ENCODE data around the gene OR10H1.
"Not testable (repeated sequence)": the region's sequence is repeated elsewhere in the genome, so short reads cannot be mapped to it uniquely, and the experiment has no call there.

The OR10H1 gene

DNA sequence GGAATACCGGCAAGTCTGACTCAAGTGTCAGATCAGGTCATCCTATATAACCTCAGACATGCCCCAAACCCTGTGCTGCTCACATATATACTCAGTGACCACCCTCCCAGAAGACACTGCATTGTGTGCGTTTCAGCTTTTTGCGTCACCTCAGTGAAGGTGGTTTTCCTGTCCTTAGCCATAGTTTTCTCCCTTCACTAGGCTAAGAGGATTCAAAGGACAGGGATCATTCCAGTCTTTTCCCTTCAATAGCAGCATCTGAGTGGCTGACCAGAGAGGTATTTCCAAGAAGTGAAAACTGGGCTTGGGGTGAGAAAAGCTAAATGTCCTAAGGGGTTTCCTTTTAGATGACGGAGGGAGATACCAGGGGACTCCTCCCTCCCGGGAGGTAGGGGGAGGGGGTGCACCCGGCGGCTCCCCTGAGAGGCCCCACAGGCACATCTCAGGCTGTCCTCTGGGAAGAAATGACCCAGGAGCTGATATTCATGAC, 12.7 kb upstream of the OR10H1 start:
- no peak for DNase-seq

DNA sequence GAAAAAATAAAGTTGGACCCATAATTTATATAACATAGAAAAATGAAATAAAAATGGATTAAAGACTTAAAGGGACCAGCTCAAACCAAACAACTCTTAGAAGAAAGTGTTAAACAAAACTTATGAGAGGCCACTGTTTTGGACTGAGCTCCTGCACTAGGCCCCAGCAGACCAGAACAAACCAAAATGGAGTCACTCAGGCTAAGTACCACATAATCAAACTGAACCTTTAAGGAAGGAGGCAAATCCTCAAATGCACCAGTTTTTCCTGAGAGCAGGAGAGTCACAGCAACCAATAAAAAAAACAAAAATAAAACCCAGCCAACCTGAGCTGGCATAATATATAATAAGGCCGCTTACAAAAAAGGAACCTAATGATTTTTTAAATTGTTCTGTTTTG, 10.3 kb upstream of the OR10H1 start:
- no peak for DNase-seq

DNA sequence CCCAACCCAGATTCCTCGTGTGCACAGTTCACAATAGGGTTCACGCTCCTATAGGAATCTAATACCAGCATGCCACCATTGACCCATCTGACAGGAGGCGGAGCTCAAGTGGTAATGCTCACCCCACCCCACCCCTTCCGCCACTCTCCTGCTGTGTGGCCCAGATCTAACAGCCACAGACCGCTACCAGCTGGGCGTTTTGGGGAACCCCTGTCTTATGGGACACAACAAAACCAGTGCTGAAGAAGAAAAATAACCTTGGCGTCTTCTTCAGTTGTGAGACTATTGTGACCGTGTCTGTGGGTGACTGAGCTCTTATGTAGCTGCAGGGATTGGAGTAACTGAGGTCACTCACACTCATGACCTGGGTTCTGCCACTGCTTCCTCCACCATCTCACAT, 5.2 kb upstream of the OR10H1 start:
- no peak for DNase-seq

DNA sequence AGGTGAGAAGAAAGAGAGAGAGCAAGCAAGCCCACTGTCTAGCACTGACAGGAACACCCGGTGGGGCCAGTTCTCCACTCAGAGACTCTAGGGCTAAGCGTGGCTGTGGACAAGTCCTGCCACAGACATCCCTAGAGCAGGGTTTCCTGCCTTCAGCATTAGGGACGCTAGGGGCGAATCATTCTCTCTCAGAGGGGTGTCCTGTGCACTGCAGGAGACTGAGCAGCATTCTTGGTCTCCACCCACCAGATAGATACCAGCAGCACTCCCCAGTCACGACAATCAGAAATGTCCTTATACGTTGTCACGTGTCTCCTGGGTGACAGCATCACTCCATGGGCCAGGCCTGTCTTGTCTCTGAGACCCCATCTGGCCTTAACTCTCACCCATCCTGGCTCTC, 1.5 kb downstream of the OR10H1 start:
- no peak for DNase-seq

DNA sequence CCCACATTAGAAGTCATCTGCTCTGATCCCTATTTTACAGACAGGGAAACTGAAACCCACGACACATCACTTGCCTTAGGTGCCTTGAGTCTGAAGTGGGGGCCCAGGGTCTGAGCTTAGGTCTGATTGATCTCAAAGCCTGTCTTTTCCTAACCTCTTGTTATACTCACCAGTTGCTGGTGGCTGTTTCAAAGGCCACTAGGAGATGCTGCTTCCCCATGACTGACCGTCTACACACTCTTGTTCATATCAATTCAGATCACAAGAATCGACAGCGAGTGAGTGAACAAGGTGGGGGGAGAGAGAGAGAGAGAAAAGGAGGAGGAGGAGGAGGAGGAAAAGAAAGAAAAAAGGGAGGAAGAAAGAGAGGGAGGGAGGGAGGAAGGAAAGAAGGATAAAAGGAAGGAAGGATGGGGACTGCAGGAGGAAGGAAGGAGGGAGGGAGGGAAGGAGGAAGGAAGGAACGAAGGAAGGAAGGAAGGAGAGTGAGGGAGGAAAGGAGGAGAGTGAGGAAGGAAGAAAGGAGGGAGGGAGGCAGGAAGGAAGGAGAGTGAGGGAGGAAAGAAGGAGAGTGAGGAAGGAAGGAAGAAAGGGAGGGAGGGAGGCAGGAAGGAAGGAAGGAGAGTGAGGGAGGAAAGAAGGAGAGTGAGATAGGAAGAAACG, 3.3 kb downstream of the OR10H1 start:
- no peak for DNase-seq

DNA sequence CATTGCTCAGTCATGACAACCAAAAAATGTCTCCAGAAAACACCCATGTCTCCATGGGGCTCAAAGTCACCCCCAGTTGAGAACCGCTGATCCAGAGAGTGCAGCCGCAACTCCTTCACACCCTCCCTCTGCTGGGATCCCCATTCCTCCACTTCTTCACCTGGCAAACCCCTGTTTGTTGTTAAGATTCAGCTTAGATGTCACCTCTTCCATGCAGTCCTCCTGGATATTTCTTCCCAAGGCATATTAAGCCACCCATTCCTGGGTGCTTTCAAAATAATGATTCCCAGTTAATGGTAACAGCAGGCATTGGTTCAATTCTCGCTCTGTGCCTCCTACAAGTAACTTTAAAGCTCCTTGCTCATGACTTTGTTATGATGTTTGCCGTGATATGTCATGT, 4.0 kb downstream of the OR10H1 start:
- DNase-seq = no peak

DNA sequence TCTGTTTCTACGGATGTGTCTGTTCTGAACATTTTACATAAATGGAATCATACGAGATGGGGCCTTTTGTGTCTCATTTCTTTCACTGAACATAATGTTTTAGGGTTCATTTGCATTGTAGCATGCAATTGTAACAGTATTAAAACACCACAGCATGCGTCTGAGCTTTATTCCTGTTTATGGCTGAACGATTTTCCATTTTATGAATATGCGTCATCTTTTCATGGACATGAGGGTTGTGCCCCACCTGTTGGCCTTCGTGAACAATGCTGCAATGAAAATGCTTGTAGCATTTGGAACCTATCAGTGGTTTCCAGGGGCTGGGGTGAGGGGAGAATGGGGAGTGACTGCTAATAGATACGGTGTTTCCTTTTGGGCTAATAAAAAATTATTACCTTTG, 5.1 kb downstream of the OR10H1 start:
- no peak for DNase-seq

DNA sequence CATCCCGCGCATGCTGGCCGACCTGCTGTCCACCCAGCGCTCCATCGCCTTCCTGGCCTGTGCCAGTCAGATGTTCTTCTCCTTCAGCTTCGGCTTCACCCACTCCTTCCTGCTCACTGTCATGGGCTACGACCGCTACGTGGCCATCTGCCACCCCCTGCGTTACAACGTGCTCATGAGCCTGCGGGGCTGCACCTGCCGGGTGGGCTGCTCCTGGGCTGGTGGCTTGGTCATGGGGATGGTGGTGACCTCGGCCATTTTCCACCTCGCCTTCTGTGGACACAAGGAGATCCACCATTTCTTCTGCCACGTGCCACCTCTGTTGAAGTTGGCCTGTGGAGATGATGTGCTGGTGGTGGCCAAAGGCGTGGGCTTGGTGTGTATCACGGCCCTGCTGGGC, 21.2 kb downstream of the OR10H1 start:
- not testable (repeated sequence) for DNase-seq

DNA sequence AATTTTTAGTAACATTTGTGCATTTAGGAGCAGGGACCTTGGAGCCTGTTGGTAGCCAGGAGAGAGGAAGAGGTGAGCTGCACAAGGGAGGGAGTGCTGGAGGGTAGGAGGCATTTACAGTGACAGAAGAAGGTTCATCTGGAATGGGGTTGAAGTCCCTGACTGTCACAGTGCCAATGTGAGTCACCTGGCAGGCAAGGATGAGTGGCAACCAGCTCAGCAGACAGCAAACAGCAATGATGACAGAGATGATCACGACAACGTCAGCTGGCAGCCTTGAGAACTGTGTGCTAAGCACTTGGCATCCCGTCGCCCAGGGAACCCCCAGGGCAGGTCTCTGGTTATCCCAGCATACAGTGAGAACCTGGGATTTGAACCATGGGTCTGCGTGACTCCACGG, 25.4 kb downstream of the OR10H1 start:
- no peak for DNase-seq

DNA sequence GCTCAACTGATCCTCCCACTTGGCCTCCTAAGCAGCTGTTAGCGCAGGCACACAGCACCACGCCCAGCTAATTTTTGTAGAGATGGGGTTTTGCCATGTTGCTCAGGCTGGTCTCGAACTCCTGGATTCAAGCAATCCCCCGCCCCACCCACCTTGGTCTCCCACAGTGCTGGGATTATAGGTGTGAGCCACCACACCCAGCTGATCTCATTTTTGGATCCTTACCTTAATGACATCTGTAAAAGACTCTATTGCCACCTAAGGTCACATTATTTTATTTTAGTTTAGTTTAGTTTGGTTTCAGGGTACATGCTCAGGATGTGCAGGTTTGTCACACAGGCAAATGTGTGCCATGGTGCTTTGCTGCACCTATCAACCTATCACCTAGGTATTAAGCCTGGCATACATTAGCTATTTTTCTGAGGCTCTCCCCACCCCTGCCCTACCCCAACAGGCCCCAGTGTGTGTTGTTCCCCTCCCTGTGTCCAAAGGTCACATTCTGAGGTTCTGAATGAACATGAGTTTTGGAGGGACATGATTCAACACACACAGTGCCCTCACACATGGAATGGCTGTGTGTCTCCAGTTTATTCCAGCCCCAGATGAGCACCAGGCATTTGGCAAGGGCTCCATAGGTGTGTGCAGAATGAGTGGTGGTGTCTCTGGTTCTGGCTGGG, 26.7 kb downstream of the OR10H1 start:
- DNase-seq = no peak

DNA sequence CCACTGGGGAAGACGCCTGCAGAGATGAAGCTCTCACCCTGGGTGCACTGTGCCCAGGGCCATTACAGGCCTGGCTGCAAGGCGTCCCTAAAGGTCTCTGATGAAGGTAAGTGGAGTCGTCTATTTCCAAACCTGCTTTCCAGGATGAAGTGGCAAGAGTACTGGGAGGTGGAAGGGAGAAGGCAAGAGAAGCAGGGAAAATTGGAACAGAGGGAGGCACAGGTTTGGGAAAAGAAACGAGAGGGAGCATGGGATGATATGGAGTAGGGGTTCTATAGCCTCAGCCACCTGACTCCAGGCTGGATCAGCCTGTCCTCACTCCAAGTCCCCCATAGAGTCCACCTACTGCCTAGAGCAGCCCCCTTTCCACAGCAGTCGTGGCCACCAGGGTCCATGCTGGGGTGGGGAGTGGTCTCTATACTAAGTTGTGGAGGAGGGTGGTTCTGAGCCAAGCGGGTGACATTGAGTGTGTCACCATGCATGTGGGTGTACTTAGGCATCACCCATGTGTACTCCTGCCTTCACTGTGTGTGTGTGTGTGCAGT, 27.8 kb downstream of the OR10H1 start, which contains the start of gene OR10H5:
Gene OR10H5, plus strand, starts transcription at position 51 of the 545 bp plus-strand sequence. CDS start 6,388 bp downstream, outside the sequence.
- no peak for DNase-seq

DNA sequence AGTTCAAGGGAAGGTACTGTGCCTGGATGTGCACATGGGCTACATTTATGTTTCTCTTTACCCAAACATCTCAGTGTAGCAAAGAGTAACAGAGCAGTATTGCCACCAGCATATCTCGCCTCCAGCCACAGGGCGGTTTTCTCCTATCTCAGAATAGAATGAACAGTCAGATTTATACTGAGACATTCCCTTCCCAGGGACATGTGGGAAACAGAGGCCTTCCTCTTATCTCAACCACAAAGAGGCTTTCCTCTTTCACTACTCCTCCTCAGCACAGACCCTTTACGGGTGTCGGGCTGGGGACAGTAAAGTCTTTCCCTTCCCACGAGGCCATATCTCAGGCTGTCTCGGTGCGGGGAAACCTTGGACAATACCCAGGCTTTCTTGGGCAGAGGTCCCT, 32.6 kb downstream of the OR10H1 start:
- not testable (repeated sequence) for DNase-seq

DNA sequence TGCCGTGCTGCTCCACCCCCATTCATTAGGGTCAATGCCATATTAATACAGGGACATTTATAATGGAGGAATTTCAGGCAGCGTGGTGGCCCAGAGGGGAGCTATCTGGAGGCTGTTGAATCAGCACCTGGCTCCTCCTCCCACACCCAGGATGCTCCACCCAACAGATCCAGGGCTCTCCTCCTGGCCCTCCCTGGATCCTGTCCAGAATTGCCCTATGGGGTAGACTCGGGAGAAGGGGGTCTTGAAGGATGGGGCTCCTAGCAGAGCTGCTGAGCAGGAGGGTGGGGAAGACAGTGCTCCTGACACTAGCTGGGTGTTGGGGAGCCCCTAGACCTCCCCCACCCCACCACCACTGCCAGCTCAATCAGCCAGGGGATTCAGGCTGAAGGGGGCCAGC, 33.3 kb downstream of the OR10H1 start:
- no peak for DNase-seq

DNA sequence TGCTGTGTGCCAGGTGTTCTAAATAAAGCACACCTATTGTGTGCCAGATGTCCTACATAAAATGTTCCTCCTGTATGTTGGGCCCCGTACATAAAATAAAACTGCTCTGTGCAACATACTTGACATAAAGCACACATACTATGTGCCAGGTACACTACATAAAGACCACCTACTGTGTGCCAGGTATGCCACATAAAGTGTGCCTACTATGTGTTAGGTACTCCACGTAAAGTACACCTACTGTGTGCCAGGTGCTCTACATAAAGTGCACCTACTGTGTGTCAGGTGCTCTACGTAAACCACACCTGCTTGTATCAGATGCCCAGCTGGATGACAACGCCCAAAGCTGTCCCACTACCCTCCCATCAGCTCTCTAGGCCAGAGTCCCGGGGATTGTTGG, 33.8 kb downstream of the OR10H1 start:
- no peak for DNase-seq

DNA sequence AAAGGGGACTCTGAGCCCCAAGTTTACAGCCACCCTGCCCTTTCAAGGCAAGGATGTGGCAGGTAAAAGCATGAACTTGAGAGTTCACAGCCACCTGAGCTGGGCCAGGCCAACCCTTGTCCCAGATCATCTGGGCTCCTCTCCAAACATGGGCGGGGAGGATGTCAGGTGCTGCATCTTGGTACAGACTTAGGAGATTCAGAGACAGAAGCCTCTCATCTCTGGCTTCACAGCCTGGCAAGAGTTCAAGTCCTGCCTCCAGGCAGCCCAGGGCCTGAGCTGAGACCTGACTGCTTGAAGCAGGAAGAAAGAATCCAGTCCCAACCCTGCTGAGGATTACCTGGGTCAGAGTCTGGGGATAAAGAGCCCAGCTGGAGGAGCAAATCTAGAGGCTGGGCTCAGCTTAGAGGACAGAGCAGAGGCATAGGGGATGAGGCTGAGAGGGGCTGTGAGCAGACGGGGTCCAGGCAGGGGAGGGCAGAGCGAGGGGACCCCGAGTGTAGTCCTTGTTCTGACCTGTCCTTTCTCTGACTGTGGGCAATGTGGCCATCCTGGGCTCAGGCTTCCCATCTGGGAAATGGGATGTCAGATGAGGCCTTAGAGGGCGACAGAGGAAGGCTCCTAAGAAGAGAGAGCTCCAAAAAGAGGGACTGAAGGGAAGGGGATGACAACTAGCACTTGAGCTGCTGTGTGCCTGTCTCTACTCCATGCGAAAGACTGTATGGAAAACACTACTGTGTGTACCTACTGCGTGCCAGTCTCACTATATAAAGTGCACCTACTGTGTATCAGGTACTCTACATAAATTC, 34.6 kb downstream of the OR10H1 start:
- no peak for DNase-seq

DNA sequence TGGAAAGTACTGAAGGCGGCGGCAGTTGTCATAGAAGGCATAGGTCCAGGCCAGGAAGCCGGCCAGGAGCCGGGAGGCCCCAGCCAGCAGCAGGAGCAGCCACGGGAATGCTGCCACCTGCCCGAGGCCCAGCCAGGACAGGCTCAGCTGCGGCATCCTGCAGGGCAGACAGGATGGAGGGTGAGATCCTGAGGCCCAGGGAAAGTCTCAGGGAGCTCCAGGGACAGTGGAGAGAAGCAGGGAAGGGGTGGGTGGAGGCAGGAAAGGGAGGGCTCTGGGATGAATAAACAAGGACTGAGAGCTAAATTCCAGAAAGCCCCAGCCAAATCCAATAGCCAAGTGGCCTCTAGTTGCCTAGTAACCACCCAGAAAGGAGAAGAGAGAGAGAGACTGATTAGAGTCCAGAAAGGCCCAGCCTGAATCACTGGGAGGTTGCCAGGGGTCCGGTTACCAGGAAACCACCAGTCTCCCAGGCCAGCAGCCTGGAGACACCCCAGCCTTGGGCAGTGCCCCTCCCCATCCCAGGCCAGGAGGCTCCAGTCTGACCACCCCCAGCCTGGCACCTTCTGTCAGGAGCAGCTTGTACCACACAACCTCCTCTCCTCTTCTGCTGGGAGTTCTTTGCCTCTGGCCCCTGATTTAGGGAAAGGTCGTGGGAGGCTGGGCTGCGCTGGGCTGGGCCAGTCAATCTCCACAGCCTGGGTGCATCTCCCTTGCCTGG, 35.5 kb downstream of the OR10H1 start:
- DNase-seq = no peak

DNA sequence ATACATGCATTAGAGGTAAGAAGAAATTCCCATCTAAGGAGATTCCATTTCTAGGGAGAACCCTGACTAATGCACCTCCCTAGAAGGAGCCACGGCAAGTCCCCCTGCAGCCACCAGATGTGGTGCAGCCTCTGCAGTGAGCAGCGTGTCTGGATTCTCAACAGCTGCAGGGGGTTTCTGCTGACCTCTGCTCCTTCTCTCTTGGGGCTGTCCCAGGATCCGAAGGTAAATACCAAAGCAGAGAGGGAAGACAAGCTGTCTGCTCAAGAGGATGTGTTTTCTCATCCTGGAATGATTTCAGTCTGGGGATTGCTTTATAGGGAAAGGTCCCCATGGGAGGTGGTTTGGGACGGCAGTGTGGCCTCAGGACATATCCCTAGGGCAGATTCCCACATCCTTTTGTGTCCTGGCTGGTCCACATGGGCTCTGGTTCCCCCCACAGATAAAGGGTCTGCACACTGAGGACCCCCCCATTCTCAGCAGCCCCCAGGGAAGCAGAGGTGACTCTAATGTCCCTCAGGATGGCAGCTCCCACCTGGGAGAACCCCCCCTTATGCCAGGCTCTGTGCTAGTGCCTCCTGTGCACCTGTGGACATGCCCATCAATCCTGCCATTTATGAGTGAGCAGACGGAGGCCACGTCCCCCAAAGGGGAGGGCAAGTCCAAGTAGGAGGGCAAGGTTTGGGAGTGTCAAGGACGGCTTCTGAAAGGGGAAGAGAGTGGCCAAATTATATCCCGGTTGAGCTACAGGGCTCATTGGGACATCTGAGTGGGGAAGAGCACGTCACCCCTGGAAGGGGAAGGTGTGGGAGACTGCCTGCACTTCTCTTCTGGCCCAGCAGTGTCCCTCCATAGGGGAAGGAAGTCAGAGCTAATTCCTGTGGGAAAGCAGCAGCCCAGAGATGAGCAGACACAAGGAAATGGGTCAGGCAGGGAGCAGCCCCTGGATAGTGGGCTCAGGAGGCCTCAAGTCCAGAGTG, 38.2 kb downstream of the OR10H1 start:
- no peak for DNase-seq

DNA sequence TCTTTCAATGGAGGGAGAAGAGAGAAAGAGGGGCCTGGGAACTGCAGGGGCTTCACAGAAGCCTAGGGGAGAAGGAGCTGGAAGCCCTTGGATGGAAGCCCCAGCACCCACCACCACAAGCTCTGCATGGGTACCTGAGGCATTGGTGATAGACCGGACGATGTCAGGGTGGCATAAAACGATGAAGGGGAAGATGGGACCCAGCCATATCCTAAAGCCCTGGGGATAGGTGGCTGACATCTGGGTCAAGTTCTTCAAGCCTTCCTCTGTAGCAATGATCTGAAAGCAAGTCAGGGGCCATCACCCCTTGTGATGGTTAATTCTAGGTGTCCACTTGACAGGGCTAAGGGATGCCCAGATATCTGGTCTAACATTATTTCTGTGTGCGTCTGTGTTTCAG, 39.2 kb downstream of the OR10H1 start:
- no peak for DNase-seq

DNA sequence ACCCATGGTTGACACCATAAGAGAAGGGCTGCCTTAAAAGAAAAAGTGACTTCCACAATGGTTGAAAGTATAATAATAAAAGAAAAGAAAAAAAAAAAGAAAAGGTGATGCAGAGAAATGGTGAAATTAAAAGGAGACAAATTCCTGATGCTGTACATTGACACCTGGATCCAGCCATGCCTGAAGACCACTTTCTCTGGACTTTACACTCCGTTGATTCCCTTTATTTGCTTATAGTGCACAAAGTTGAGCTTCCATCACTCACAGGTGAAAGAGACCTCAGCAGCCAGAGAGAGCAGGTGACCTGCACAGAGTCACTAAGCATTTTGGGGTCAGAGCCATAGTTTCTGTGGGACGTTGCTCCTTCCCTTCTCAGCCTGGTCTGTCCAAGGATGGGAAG, 40.2 kb downstream of the OR10H1 start:
- DNase-seq = no peak

DNA sequence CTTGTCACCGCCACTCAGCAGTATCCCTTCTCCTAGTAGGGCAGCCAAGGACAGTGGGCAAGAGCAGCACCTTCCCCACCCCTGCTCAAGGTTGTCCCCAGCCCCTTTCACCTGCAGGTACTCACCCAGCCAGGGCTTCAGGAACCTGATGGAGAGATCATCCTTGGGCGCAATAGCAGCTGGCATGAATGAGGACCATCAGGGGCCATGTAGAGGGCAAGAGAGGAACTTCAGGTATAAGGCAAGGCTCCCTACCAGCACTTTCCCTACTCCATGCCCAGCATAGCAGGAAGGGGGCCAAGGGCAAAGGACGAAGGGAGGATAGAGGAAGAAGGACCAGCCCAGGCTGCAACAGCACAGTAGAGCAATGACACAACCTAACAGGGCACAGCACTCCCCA, 41.3 kb downstream of the OR10H1 start:
- DNase-seq = not testable (repeated sequence)

DNA sequence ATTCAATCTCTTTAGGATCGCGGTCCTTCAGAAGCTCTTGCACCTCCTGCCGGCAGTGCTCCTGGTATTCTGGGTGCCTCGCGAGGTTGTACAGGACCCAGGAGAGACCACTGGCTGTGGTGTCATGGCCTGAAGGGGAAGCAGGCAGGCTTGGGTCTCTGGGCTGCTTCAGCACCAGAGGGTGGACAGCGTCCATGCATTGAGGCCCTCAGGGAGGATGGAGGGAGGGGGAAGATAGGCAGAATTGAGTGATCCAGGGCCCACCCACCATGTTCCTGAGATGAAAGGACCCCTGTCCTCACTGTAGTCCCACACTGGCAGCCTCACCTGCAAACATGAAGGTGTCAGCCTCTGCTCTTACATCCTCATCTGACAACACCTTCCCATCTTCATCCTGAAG, 45.9 kb downstream of the OR10H1 start:
- DNase-seq = no peak
